WTC11 (cell line): ENCODE results near the gene MDH2. TPM values are rescaled to one million over a fixed set of nuclear protein-coding genes. Genes with fewer than 3 reads are reported as not detected.

Experiments
- ATAC-seq: fragments of 200-7000 bp; cut with Tn5 transposase; 2 replicates; pipeline ENCODE4 v1.10.0; 2021; ENCODE audit warnings: mild to moderate bottlenecking, moderate library complexity
- CTCF ChIA-PET: fragments of 300-600 bp; sonication (Branson Sonifier 250); formaldehyde crosslinking; loops from one replicate; lab custom pipeline; 2021; ENCODE audit warnings: antibody characterized with exemption; lab: Charles Lee
- POLR2A ChIA-PET: fragments of 350-600 bp; sonication (Branson Sonifier 250); formaldehyde crosslinking; loops from one replicate; lab custom pipeline; 2021; ENCODE audit warnings: antibody characterized with exemption; lab: Charles Lee
- DNase-seq: peaks from one replicate; pipeline ENCODE4 v3.0.0; 2021; ENCODE audit warnings: low spot score
- H3K27ac Mint-ChIP-seq: 2 replicates; pipeline ENCODE4 v1.8.0; 2021; ENCODE audit warnings: mixed read lengths
- H3K27me3 Mint-ChIP-seq: 2 replicates; pipeline ENCODE4 v1.8.0; 2021; ENCODE audit warnings: low read depth, mild to moderate bottlenecking, moderate library complexity, mixed read lengths
- H3K36me3 Mint-ChIP-seq: 2 replicates; pipeline ENCODE4 v1.8.0; 2021; ENCODE audit warnings: mixed read lengths
- H3K4me1 Mint-ChIP-seq: 2 replicates; pipeline ENCODE4 v1.8.0; 2022; ENCODE audit warnings: mixed read lengths
- H3K4me3 Mint-ChIP-seq: 2 replicates; pipeline ENCODE4 v1.8.0; 2021; ENCODE audit warnings: mild to moderate bottlenecking, moderate library complexity, mixed read lengths
- H3K9me3 Mint-ChIP-seq: 2 replicates; pipeline ENCODE4 v1.8.0; 2021; ENCODE audit warnings: mixed read lengths
- ELF4 ChIP-seq: sonication (generic); formaldehyde crosslinking; IDR thresholded peaks from 2 replicates; pipeline ENCODE4 v1.8.1; 2022; ENCODE audit warnings: low read depth, mild to moderate bottlenecking, moderate library complexity, missing genetic modification reagents
- ETV6 ChIP-seq: sonication (generic); formaldehyde crosslinking; IDR thresholded peaks from 2 replicates; pipeline ENCODE4 v1.8.1; 2022; ENCODE audit warnings: mild to moderate bottlenecking, missing genetic modification reagents
- FOXP1 ChIP-seq: sonication (generic); formaldehyde crosslinking; IDR thresholded peaks from 2 replicates; pipeline ENCODE4 v1.8.0; 2022; ENCODE audit warnings: missing genetic modification reagents, mild to moderate bottlenecking, moderate library complexity, borderline replicate concordance
- FOXP4 ChIP-seq: sonication (generic); formaldehyde crosslinking; IDR thresholded peaks from 2 replicates; pipeline ENCODE4 v1.8.0; 2022; ENCODE audit warnings: mild to moderate bottlenecking, missing genetic modification reagents
- GTF2I ChIP-seq: fragments of 250-450 bp; sonication (Bioruptor Pico); conservative IDR thresholded peaks from 2 replicates; pipeline ENCODE4 v1.4.0; 2021; ENCODE audit warnings: mild to moderate bottlenecking
- HMGA2 ChIP-seq: fragments of 250-450 bp; sonication (Bioruptor Pico); IDR thresholded peaks from 2 replicates; pipeline ENCODE4 v1.4.0; 2021; ENCODE audit warnings: mild to moderate bottlenecking, moderate library complexity
- JAZF1 ChIP-seq: fragments of 250-450 bp; sonication (Bioruptor Pico); IDR thresholded peaks from 2 replicates; pipeline ENCODE4 v1.9.0; 2021; ENCODE audit warnings: moderate library complexity, mild to moderate bottlenecking, inconsistent platforms
- KAT7 ChIP-seq: sonication (generic); formaldehyde crosslinking; IDR thresholded peaks from 2 replicates; pipeline ENCODE4 v1.8.1; 2023; ENCODE audit warnings: missing genetic modification reagents, mild to moderate bottlenecking, borderline replicate concordance
- MYBL2 ChIP-seq: sonication (generic); formaldehyde crosslinking; IDR thresholded peaks from 2 replicates; pipeline ENCODE4 v1.8.1; 2023; ENCODE audit warnings: mild to moderate bottlenecking, moderate library complexity, missing genetic modification reagents
- PRDM15 ChIP-seq: sonication (generic); formaldehyde crosslinking; IDR thresholded peaks from 2 replicates; pipeline ENCODE4 v1.8.0; 2022; ENCODE audit warnings: missing genetic modification reagents
- PREB ChIP-seq: sonication (generic); formaldehyde crosslinking; IDR thresholded peaks from 2 replicates; pipeline ENCODE4 v1.8.1; 2022; ENCODE audit warnings: mild to moderate bottlenecking, missing genetic modification reagents, moderate library complexity, borderline replicate concordance
- RELA ChIP-seq: sonication (generic); formaldehyde crosslinking; IDR thresholded peaks from 2 replicates; pipeline ENCODE4 v1.8.1; 2022; ENCODE audit warnings: missing genetic modification reagents, mild to moderate bottlenecking, borderline replicate concordance
- USF1 ChIP-seq: sonication (generic); formaldehyde crosslinking; IDR thresholded peaks from 2 replicates; pipeline ENCODE4 v1.8.0; 2022; ENCODE audit warnings: mild to moderate bottlenecking, missing genetic modification reagents
- ZBTB43 ChIP-seq: sonication (generic); formaldehyde crosslinking; IDR thresholded peaks from 2 replicates; pipeline ENCODE4 v1.8.1; 2023; ENCODE audit warnings: mild to moderate bottlenecking, missing genetic modification reagents
- ZNF121 ChIP-seq: sonication (generic); formaldehyde crosslinking; IDR thresholded peaks from 2 replicates; pipeline ENCODE4 v1.8.0; 2023; ENCODE audit warnings: missing genetic modification reagents
- ZNF219 ChIP-seq: sonication (generic); formaldehyde crosslinking; IDR thresholded peaks from 2 replicates; pipeline ENCODE4 v1.8.0; 2023; ENCODE audit warnings: missing genetic modification reagents, mild to moderate bottlenecking, borderline replicate concordance
- ZNF232 ChIP-seq: sonication (generic); formaldehyde crosslinking; IDR thresholded peaks from 2 replicates; pipeline ENCODE4 v1.8.0; 2022; ENCODE audit warnings: mild to moderate bottlenecking, missing genetic modification reagents
- ZNF532 ChIP-seq: fragments of 250-450 bp; sonication (Bioruptor Pico); IDR thresholded peaks from 2 replicates; pipeline ENCODE4 v1.9.0; 2021; ENCODE audit warnings: mild to moderate bottlenecking, borderline replicate concordance
- total RNA-seq: library from RNA; stranded (reverse); gene quantifications from 3 replicates; pipeline ENCODE4 v1.2.3, GENCODE V29; 2021

The MDH2 gene
- total RNA-seq, 1 experiment from 2014 or later, result 333 TPM

GRCh38 chr7:76063114-76063513 is 15.2 kb downstream of the MDH2 start:
- no peaks in the 10 kb centered on the region for H3K27me3 Mint-ChIP-seq
- no peak for DNase-seq
- H3K27ac Mint-ChIP-seq, result no peak overlapping the region
- no peaks in the 10 kb centered on the region for H3K9me3 Mint-ChIP-seq
- no peaks in the 10 kb centered on the region for H3K4me1 Mint-ChIP-seq
- CTCF ChIA-PET, result no interaction called here
- peaks cover 71% of the 10 kb centered on the region for H3K36me3 Mint-ChIP-seq
- TF ChIP-seq KAT7, result no peak
- TF ChIP-seq MYBL2 (CRISPR knock-in tag), result no peak
- TF ChIP-seq GTF2I (CRISPR knock-in tag), result no peak
- TF ChIP-seq FOXP4 (CRISPR knock-in tag), result no peak
- TF ChIP-seq FOXP1, result no peak
- no peak for TF ChIP-seq USF1 (CRISPR knock-in tag)
- no peak for TF ChIP-seq PREB
- no peak for TF ChIP-seq ZNF232 (CRISPR knock-in tag)
- TF ChIP-seq ZNF219 (CRISPR knock-in tag), result no peak
- TF ChIP-seq, all 79 proteins: peak for 0
- POLR2A ChIA-PET, result no interaction called here
- H3K4me3 Mint-ChIP-seq, result no peak overlapping the region
- no peak for ATAC-seq

- peaks cover 67% of the 10 kb centered on the region for H3K36me3 Mint-ChIP-seq
- no peaks in the 10 kb centered on the region for H3K4me1 Mint-ChIP-seq
- H3K9me3 Mint-ChIP-seq, result no peaks in the 10 kb centered on the region
- H3K27me3 Mint-ChIP-seq, result no peaks in the 10 kb centered on the region
- POLR2A ChIA-PET, result no interaction called here
- DNase-seq, result no peak
- H3K4me3 Mint-ChIP-seq, result no peak overlapping the region
- TF ChIP-seq ZBTB43 (CRISPR knock-in tag), result no peak
- no peak for TF ChIP-seq KAT7
- TF ChIP-seq JAZF1 (CRISPR knock-in tag), result no peak
- no peak for TF ChIP-seq ELF4 (CRISPR knock-in tag)
- no peak for TF ChIP-seq PRDM15
- TF ChIP-seq RELA (CRISPR knock-in tag), result no peak
- TF ChIP-seq ZNF121, result no peak
- TF ChIP-seq HMGA2 (CRISPR knock-in tag), result no peak
- TF ChIP-seq ETV6 (CRISPR knock-in tag), result no peak
- TF ChIP-seq ZNF532, result no peak
- TF ChIP-seq, all 79 proteins: peak for 0
- H3K27ac Mint-ChIP-seq, result no peak overlapping the region
- CTCF ChIA-PET, result no interaction called here
- ATAC-seq, result no peak
Observed at GRCh38 chr7:76063525-76063924, 15.6 kb downstream of the MDH2 start.
